GM19324 (cell line): ENCODE data around the gene FNIP1.
"Not testable (repeated sequence)": the region's sequence is repeated elsewhere in the genome, so short reads cannot be mapped to it uniquely, and the experiment has no call there.

ENCODE experiments used
- ATAC-seq: cut with Tn5 transposase; IDR thresholded peaks from one replicate; pipeline ENCODE4 v1.9.1; 2021; ENCODE audit warnings: mild to moderate bottlenecking, moderate library complexity; ENCODE audit not compliant: unreplicated experiment, low FRiP score

Gene FNIP1

DNA sequence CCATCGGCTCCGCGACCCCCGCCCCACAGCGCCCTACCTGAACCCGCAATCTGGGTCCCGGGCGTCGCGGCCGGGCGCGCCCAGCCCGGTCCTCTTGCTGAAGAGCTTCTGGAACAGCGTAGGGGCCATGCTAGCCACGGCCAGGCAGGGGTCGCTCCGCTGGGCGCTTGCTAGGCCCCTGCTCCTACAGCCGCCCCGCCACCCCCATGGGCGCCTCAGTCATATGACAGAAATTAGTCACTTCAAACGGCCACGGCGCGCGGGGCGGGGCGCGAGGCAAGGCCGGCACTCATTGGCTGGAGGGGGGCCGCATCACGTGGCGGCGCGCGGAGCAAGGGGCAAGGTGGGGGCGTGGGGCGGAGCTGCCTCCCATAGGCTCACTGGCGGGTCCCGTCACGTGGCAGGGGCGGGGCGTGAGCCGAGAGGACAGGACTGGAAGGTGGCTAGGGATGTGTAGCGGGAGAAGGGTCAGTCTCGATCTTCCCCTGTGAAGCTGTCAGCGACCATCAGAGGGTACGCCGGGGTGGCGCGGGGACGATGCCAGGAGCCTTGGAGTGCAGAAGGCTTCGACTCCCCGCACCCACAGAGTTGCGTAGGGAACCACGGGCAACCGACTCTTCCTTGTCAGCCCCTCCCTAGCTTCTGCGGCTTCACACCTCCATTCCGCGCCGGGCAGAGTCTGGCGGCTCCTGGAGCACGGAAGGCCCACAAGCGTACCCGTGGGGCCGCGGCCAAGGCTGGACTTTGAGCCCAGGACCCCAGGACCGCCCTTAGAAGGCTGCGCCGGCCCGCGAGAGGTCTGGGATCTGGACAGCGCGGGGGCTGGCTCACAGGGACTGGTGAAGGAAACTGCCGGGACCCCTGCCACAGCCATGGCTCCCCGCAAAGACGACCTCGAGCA lies at the start of gene FNIP1:
Gene FNIP1 (minus strand): TSS at position 225 of the 901 bp plus-strand sequence. CDS start 96 bp downstream, at position 129.
- peak; percentile 98 for ATAC-seq

- no peak for ATAC-seq
Observed at GRCh38 chr5:131846536-131846935, 49.7 kb upstream of the FNIP1 start.

- no peak for ATAC-seq
Observed at GRCh38 chr5:131845828-131846227, 49.0 kb upstream of the FNIP1 start.

DNA sequence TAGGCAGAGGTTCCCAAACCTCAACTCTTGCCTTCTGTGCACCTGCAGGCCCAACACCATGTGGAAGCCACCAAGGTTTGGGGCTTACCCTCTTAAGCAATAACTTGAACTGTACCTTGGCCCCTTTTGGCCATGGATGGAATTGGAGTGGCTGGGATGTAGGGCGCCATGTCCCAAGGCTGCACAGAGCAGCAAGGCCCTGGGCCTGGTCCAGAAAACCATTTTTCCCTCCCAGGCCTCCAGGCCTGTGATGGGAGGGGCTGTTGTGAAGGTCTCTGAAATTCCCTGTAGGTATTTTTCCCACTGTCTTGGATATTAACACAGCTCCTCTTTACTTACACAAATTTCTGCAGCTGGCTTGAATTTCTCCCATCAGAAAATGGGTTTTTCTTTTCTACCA lies 46.2 kb upstream of the FNIP1 start:
- not testable (repeated sequence) for ATAC-seq

DNA sequence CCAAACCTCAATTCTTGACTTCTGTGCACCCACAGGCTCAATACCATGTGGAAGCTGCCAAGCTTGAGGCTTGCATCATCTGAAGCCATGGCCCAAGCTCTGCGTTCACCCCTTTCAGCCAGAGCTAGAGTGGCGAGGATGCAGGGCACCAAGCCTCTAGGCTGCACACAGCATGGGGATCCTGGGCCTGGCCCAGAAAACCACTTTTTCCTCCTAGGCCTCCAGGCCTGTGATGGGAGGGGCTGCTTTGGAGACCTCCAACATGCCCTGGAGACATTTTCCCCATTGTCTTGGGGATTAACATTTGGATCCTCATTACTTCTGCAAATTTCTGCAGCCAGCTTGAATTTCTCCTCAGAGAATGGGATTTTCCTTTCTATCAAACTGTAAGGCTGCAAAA lies 35.9 kb upstream of the FNIP1 start:
- not testable (repeated sequence) for ATAC-seq

GRCh38 chr5:131825404-131826013 lies 28.7 kb upstream of the FNIP1 start:
- ATAC-seq = peak; percentile 97

- ATAC-seq = no peak
Observed at GRCh38 chr5:131824631-131825030, 27.8 kb upstream of the FNIP1 start.

- no peak for ATAC-seq
Observed at GRCh38 chr5:131821221-131821620, 24.4 kb upstream of the FNIP1 start.

DNA sequence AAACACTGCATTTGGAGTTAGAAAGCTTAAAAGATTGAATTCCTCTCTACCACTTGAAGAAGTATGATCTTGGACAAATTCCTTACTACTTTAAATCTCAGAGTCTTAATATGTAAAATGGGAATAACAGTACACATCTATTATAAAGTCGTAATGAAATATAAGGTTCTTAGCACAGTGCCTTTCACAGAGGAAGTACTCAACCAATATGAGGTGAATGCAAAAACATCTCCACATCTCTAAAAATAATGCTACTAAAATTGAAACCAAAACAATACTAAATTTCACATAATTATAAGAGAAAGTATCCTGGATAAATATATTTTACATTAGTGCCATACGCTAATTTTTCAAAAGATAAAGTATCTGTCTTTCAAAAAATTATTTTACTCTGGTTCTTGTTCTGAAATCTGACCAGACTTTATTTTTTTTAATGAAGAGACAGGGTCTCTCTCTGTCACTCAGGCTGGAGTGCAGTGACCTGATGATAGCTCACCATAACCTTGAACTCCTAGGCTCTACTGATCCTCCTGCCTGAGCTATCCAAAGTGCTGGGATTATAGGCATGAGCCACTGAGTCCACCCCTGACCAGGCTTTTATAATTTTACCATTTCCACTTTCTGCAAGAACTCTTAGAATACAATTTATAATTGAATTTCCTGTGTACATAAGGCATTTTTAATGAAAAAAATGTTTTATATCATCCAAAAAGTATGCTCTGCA lies 21.3 kb upstream of the FNIP1 start:
- no peak for ATAC-seq

GRCh38 chr5:131814990-131815389 lies 18.2 kb upstream of the FNIP1 start:
- ATAC-seq = no peak

DNA sequence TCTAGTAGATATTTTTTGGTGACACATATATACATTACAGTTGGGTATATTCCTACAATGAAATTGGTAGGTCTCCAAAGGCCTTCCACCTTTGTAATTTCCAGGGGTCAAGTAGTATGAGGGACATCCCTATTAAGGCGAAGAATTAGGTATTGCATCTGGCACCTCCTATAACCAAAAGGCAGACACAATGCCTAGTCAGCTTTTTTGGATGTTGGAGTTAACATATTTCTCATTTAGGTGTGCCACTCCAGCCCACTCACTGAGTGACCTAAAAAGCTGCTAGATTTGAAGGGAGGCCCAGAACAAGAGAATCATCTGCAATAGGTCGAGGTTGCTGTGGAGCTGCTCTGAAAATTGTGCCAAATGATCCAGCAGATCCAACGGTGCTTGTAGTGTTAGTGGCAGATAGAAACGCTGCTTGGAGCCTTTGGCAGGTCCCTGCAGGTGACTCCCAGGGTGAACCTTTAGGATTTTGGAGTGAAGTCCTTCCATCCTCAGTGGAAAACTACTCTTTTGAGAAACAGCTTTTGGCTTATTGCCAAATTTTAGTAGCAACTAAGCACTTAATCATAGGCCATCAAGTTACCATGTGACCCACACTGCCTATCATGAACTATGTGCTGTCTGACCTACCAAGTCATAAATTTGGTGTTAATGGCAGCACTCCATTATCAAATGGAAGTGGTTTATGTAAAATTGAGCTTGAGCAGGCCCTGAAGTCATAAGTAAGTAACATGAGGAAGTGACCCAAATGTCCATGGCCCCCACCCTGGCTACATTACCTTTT lies 15.7 kb upstream of the FNIP1 start:
- no peak for ATAC-seq

DNA sequence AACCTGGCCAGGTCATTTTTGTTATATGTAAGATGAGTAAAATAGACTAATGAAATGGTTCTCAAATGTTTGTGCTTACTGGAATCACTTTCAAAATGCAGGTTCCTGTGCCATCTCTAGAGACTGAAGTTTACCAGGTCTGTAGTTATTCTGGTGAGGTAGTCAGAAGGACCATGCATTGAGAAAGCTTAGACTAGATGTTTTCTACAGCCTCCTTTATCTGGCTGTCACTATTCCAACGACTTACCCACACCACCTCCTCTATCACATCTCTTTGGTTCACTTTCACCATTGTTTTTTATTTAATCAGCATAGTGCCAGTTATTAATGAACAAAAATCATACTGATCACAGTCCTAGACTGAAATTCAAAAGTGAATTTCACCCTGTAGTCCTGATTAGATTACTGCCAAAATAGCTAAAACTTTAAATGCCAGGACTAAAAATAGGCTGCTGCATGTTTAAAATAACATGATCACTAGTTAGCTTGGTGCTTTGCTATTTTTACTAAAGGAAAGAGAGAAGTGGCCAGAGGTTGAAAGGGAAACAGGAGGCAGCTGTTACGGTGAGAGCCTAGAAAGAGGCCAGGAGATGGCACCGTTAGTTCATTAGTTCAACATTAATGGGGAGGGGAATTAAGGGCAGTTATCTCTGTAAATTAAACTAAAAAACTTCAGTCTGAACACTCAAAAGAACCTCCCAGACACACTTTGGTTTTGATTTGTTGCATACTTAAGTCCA lies 13.9 kb upstream of the FNIP1 start:
- ATAC-seq = no peak

- ATAC-seq = peak; percentile 17
Observed at GRCh38 chr5:131795879-131796792, 681 bp downstream of the FNIP1 start.

- ATAC-seq = no peak
Observed at GRCh38 chr5:131795228-131795627, 1.6 kb downstream of the FNIP1 start.

DNA sequence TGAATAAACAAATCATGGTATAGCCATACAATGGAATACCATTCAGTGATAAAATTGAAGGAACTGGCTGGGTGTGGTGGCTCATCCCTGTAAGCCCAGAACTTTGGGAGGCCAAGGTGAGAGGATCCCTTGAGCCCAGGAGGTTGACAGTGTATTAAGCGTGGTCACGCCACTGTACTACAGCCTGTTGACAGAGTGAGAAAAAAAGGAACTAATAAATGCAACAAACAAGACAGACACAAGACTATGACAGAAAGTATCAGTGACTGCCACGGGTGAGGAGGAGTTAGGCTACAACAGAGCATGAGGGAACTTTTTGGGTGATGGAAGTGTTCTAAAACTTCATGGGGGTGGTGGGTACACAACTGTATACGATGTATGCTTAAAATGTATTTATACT lies 2.2 kb downstream of the FNIP1 start:
- ATAC-seq = no peak

DNA sequence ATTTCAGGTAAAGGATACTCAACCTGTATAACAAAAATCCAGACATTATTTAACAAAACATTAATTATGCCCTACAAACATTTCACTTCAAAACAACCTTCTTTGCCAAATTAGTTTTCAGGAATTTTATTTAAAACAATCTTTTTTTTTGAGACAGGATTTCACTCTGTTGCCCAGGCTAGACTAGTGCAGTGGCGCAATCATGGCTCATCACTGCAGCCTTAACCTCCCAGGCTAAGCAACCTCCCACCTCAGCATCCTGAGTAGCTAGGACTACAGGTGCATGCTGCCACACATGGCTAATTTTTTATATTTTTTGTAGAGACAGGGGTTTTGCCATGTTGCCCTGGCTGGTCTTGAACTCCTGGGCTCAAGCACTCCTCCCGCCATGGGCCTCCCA lies 3.9 kb downstream of the FNIP1 start:
- ATAC-seq = no peak

- no peak for ATAC-seq
Observed at GRCh38 chr5:131791866-131792265, 5.0 kb downstream of the FNIP1 start.

DNA sequence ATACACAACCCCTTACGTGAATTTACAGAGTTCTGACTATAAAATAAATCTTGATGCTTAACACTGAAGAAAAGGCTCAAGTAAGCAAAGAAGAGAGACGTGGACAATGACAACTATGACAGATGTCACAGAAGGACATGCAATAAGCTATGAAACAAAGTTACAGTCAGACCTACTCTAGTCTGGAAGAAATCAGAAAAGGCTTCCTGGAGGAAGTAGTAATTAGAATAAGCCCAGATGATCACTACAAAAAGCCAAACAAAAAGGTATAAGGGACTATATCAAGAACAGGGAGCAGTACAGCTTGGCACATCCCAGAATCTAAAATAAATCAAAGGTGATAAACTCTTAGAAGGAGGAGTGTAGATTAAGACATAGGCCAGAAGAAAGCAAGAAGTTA lies 6.3 kb downstream of the FNIP1 start:
- ATAC-seq = no peak

GRCh38 chr5:131789765-131790164 lies 7.1 kb downstream of the FNIP1 start:
- no peak for ATAC-seq
